CD4-positive, CD25-positive, alpha-beta regulatory T cell (primary cell): Measurements from ENCODE around the gene NYAP1. TPM values are rescaled to one million over a fixed set of nuclear protein-coding genes. Genes with fewer than 3 reads are reported as not detected.
A peak's percentile ranks its signal among the peaks of the same experiment; 100 is the strongest.
"Not testable (repeated sequence)": the region's sequence is repeated elsewhere in the genome, so short reads cannot be mapped to it uniquely, and the experiment has no call there.

Source experiments
- ATAC-seq, 2 donors: fragments of 150-1000 bp; cut with Tn5 transposase; one replicate each; pipeline ENCODE4 v1.10.0; 2021; ENCODE audit warnings: low read depth in 2 of 2, moderate number of reproducible peaks in 2 of 2, moderate library complexity in 1 of 2
- DNase-seq, 3 donors: peaks; one replicate each; pipeline versions ENCODE4 v3.0.0 to v3.0.0-alpha.2; 2012 to 2022; ENCODE audit warnings: mixed read lengths in 1 of 3
- H3K27ac ChIP-seq: one replicate; pipeline ENCODE4 v1.7.0; 2013; ENCODE audit warnings: mild to moderate bottlenecking, low read length; ENCODE audit not compliant: insufficient read depth, poor library complexity, severe bottlenecking
- H3K27me3 ChIP-seq: one replicate; pipeline ENCODE4 v1.7.0; 2013; ENCODE audit warnings: low read length; ENCODE audit not compliant: control insufficient read depth, insufficient read depth
- H3K36me3 ChIP-seq: one replicate; pipeline ENCODE4 v1.7.0; 2013; ENCODE audit warnings: mild to moderate bottlenecking, low read length, moderate library complexity; ENCODE audit not compliant: control insufficient read depth, insufficient read depth
- H3K4me1 ChIP-seq: 2 replicates; pipeline ENCODE4 v1.7.0; 2013; ENCODE audit warnings: mild to moderate bottlenecking, low read length; ENCODE audit not compliant: insufficient read depth, control insufficient read depth, poor library complexity, severe bottlenecking
- H3K4me3 ChIP-seq: one replicate; pipeline ENCODE4 v1.7.0; 2013; ENCODE audit warnings: low read depth, mild to moderate bottlenecking, low read length, moderate library complexity
- H3K9me3 ChIP-seq, 2 experiments: 1 replicate in 1 of 2; 2 replicates in 1 of 2; pipeline ENCODE4 v1.7.0; 2013; ENCODE audit warnings: low read length in 2 of 2, mild to moderate bottlenecking in 1 of 2, moderate library complexity in 1 of 2; ENCODE audit not compliant: control insufficient read depth in 2 of 2
- H3K27ac Mint-ChIP-seq, 3 donors: one replicate each; pipeline ENCODE4 v1.8.0; 2020 to 2022; ENCODE audit warnings: mild to moderate bottlenecking in 3 of 3, mixed read lengths in 3 of 3, moderate library complexity in 2 of 3
- H3K27me3 Mint-ChIP-seq: one replicate; pipeline ENCODE4 v1.8.0; 2022; ENCODE audit warnings: mild to moderate bottlenecking, mixed read lengths
- H3K36me3 Mint-ChIP-seq: one replicate; pipeline ENCODE4 v1.8.0; 2020; ENCODE audit warnings: mixed read lengths
- H3K4me1 Mint-ChIP-seq, 4 donors: one replicate each; pipeline ENCODE4 v1.8.0; 2020 to 2022; ENCODE audit warnings: mixed read lengths in 4 of 4, mild to moderate bottlenecking in 1 of 4
- H3K4me3 Mint-ChIP-seq, 4 donors: one replicate each; pipeline ENCODE4 v1.8.0; 2020 to 2022; ENCODE audit warnings: mild to moderate bottlenecking in 4 of 4, mixed read lengths in 4 of 4, moderate library complexity in 3 of 4
- H3K9me3 Mint-ChIP-seq, 7 donors: one replicate each; pipeline ENCODE4 v1.8.0; 2020 to 2022; ENCODE audit warnings: mixed read lengths in 7 of 7, mild to moderate bottlenecking in 3 of 7, moderate library complexity in 2 of 7
- polyA plus RNA-seq, 4 donors: library from polyadenylated mRNA; unstranded; fragments of 300-500 nt; fragmentation: Illumina TruSeq; gene quantifications; one replicate each; pipeline ENCODE4 v1.2.3, GENCODE V29; 2021
- total RNA-seq: library from RNA; stranded (reverse); gene quantifications from one replicate; pipeline ENCODE4 v1.2.3, GENCODE V29; 2022

Gene NYAP1
- 0.89 TPM for total RNA-seq
- not detected for polyA plus RNA-seq

- H3K27ac ChIP-seq, result peak within 1 kb of the TSS; percentile 28
- Mint-ChIP-seq H3K4me1 (peaks cover 0 to 30% (median 13%) of the 10 kb centered on the region in 4 donors), H3K27ac (peak within 1 kb of the TSS; percentile 82 to 87 (median 87)), H3K9me3 (no peaks in the 10 kb centered on the region), H3K4me3 (peak within 1 kb of the TSS; percentile 78 to 88 (median 85)), H3K36me3 (no peaks in the 10 kb centered on the region), H3K27me3 (peaks cover 8% of the 10 kb centered on the region)
- H3K4me3 ChIP-seq, result peak within 1 kb of the TSS; percentile 17
- DNase-seq (peak in 2 of 3 donors; percentile 52 to 58), ATAC-seq (peak; percentile 27 to 28)
- H3K36me3 ChIP-seq, result no peaks in the 10 kb centered on the region
- no peaks in the 10 kb centered on the region for H3K9me3 ChIP-seq
- peaks cover 24% of the 10 kb centered on the region for H3K4me1 ChIP-seq
- no peaks in the 10 kb centered on the region for H3K27me3 ChIP-seq
These were observed at the start of gene NYAP1 for GRCh38 chr7:100483722-100484672. Gene NYAP1, plus strand, starts transcription at chr7:100483927. Its CDS starts 1,385 bp downstream, at chr7:100485312.

- peaks cover 28% of the 10 kb centered on the region for H3K36me3 Mint-ChIP-seq
- DNase-seq, result peak in 1 of 3 donors; percentile 66
- H3K4me1 Mint-ChIP-seq, result peaks cover 0 to 60% (median 33%) of the 10 kb centered on the region in 4 donors
- no peaks in the 10 kb centered on the region for H3K9me3 ChIP-seq
- peaks cover 61% of the 10 kb centered on the region for H3K4me1 ChIP-seq
- ATAC-seq, result no peak
- H3K27ac Mint-ChIP-seq, result peak overlapping the region; percentile 92 to 97 (median 95)
- peaks cover 0 to 2% (median 0%) of the 10 kb centered on the region in 7 donors for H3K9me3 Mint-ChIP-seq
- H3K27me3 ChIP-seq, result no peaks in the 10 kb centered on the region
- H3K36me3 ChIP-seq, result peaks cover 19% of the 10 kb centered on the region
- H3K27ac ChIP-seq, result peak overlapping the region; percentile 90
- peak overlapping the region; percentile 91 to 97 (median 95) for H3K4me3 Mint-ChIP-seq
- H3K27me3 Mint-ChIP-seq, result peaks cover 9% of the 10 kb centered on the region
- peak overlapping the region; percentile 87 for H3K4me3 ChIP-seq
These were observed 49.2 kb upstream of the NYAP1 start for GRCh38 chr7:100434297-100435144.

- Histone ChIP-seq H3K4me3 (peak overlapping the region; percentile 87), H3K4me1 (peaks cover 56% of the 10 kb centered on the region)
- peaks cover 0 to 53% (median 31%) of the 10 kb centered on the region in 4 donors for H3K4me1 Mint-ChIP-seq
These were observed 48.1 kb upstream of the NYAP1 start for GRCh38 chr7:100435401-100436304.

GRCh38 chr7:100437150-100438100 lies 46.3 kb upstream of the NYAP1 start:
- peak overlapping the region; percentile 90 for H3K27ac ChIP-seq
- H3K9me3 ChIP-seq, result no peaks in the 10 kb centered on the region
- Mint-ChIP-seq H3K27ac (peak overlapping the region in 2 of 3 donors; percentile 43 to 97), H3K36me3 (peaks cover 23% of the 10 kb centered on the region), H3K27me3 (peaks cover 6% of the 10 kb centered on the region), H3K9me3 (peaks cover 0 to 2% (median 0%) of the 10 kb centered on the region in 7 donors), H3K4me3 (peak overlapping the region in 2 of 4 donors; percentile 81 to 95), H3K4me1 (peaks cover 0 to 36% (median 23%) of the 10 kb centered on the region in 4 donors)
- no peak overlapping the region for H3K4me3 ChIP-seq
- H3K36me3 ChIP-seq, result peaks cover 17% of the 10 kb centered on the region
- ATAC-seq, result no peak
- H3K27me3 ChIP-seq, result no peaks in the 10 kb centered on the region
- DNase-seq, result no peak
- H3K4me1 ChIP-seq, result peaks cover 39% of the 10 kb centered on the region

More at GRCh38 chr7:100435401-100436304, 48.1 kb upstream of the NYAP1 start:
- Histone ChIP-seq H3K36me3 (peaks cover 19% of the 10 kb centered on the region), H3K27ac (peak overlapping the region; percentile 90), H3K9me3 (no peaks in the 10 kb centered on the region), H3K27me3 (no peaks in the 10 kb centered on the region)
- H3K36me3 Mint-ChIP-seq, result peaks cover 26% of the 10 kb centered on the region
- peak; percentile 29 to 76 (median 54) for DNase-seq
- H3K4me3 Mint-ChIP-seq, result peak overlapping the region; percentile 95 to 98 (median 96)
- H3K27me3 Mint-ChIP-seq, result peaks cover 6% of the 10 kb centered on the region
- H3K9me3 Mint-ChIP-seq, result peaks cover 0 to 2% (median 0%) of the 10 kb centered on the region in 7 donors
- H3K27ac Mint-ChIP-seq, result peak overlapping the region; percentile 97 to 99 (median 99)
- peak; percentile 32 to 33 for ATAC-seq

GRCh38 chr7:100438172-100438571 lies 45.6 kb upstream of the NYAP1 start:
- ATAC-seq (no peak), DNase-seq (no peak)
- Mint-ChIP-seq H3K27me3 (peaks cover 6% of the 10 kb centered on the region), H3K27ac (no peak overlapping the region), H3K9me3 (no peaks in the 10 kb centered on the region), H3K4me3 (peak overlapping the region in 2 of 4 donors; percentile 24 to 81), H3K36me3 (peaks cover 17% of the 10 kb centered on the region), H3K4me1 (peaks cover 0 to 31% (median 19%) of the 10 kb centered on the region in 4 donors)
- no peaks in the 10 kb centered on the region for H3K27me3 ChIP-seq
- no peaks in the 10 kb centered on the region for H3K9me3 ChIP-seq
- no peak overlapping the region for H3K27ac ChIP-seq
- H3K4me3 ChIP-seq, result no peak overlapping the region
- H3K36me3 ChIP-seq, result peaks cover 12% of the 10 kb centered on the region
- H3K4me1 ChIP-seq, result peaks cover 33% of the 10 kb centered on the region

- peaks cover 28% of the 10 kb centered on the region for H3K4me1 ChIP-seq
- not testable (repeated sequence) for DNase-seq, H3K27ac ChIP-seq, H3K9me3 Mint-ChIP-seq, H3K27me3 ChIP-seq, ATAC-seq, H3K4me3 ChIP-seq, H3K27me3 Mint-ChIP-seq, H3K9me3 ChIP-seq, H3K27ac Mint-ChIP-seq, H3K36me3 ChIP-seq, H3K4me3 Mint-ChIP-seq
- peaks cover 11% of the 10 kb centered on the region for H3K36me3 Mint-ChIP-seq
- peaks cover 0 to 26% (median 16%) of the 10 kb centered on the region in 4 donors for H3K4me1 Mint-ChIP-seq
These were observed 45.0 kb upstream of the NYAP1 start for GRCh38 chr7:100438731-100439130.
